DOHH2 (cell line): Measurements from ENCODE around the gene NAT14.

ENCODE experiments used
- EZH2phosphoT487 ChIP-seq: fragments of 200-600 bp; sonication (generic); IDR thresholded peaks from 2 replicates; pipeline ENCODE4 v1.6.1; 2017; ENCODE audit warnings: borderline replicate concordance, mild to moderate bottlenecking, antibody characterized with exemption, low read length, moderate library complexity, mixed read lengths
- TF ChIP-seq, protein P1 (sequence below): fragments of 200-600 bp; sonication (generic); IDR thresholded peaks from one replicate; pipeline ENCODE4 v1.5.1; 2014; ENCODE audit warnings: antibody characterized with exemption, mild to moderate bottlenecking, low read depth, low read length; ENCODE audit not compliant: poor library complexity, severe bottlenecking

DNA sequence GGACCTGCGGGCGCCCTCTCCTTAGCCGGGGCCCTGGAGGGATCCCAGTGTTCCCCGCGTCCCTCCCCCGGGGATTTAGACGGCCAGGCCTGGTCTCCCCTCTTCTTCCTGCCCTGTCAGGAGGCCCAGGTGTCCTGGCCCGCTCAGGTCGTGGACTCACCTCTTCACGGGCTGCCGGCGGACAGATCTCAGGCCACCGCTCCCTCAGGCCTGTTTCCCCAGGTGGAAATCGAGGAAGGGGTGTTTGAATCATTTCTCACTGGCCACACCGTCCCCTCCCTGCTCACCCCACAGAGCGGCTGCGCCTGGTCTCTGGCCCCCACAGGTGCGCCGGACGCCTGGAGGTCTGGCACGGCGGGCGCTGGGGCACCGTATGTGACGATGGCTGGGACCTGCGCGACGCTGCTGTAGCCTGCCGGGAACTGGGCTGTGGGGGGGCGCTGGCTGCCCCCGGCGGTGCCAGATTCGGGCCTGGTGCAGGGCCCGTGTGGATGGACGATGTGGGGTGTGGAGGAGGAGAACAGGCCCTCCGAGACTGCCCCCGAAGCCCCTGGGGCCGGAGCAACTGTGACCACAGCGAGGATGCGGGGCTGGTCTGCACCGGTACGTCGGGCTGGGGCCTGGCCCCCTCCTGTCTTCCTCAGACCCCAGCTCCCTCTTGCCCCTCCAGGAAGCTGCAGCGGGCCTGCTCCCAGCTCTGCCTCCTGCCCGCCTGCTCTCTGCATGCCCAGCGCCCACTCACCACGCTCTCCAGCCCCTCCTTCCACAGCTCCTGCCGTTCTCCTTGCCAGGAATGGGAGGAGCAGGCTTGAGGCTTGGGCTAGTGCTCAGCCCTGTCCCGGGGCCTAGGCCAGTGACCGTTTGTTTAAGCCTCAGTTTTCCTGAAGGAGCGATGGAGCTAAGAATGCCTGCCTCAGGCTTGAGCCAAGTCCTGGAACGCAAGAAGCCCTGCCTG, 5.8 kb downstream of the NAT14 start:
- TF ChIP-seq, protein P1, sequence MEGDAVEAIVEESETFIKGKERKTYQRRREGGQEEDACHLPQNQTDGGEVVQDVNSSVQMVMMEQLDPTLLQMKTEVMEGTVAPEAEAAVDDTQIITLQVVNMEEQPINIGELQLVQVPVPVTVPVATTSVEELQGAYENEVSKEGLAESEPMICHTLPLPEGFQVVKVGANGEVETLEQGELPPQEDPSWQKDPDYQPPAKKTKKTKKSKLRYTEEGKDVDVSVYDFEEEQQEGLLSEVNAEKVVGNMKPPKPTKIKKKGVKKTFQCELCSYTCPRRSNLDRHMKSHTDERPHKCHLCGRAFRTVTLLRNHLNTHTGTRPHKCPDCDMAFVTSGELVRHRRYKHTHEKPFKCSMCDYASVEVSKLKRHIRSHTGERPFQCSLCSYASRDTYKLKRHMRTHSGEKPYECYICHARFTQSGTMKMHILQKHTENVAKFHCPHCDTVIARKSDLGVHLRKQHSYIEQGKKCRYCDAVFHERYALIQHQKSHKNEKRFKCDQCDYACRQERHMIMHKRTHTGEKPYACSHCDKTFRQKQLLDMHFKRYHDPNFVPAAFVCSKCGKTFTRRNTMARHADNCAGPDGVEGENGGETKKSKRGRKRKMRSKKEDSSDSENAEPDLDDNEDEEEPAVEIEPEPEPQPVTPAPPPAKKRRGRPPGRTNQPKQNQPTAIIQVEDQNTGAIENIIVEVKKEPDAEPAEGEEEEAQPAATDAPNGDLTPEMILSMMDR = no peak
- no peak for TF ChIP-seq EZH2phosphoT487
